ENCODE measurements around the gene RAB5IF.

- TF ChIP-seq CTCF (IDR thresholded peaks at IDR 0.05) = no peak
- TF ChIP-seq POLR2A (IDR thresholded peaks at IDR 0.05) = no peak
Measured at GRCh38 chr20:36584018-36584481, 21.5 kb upstream of the RAB5IF start.
